Uterus (tissue), 4 donors: Measurements from ENCODE around the gene TGM2. TPM values are rescaled to one million over a fixed set of nuclear protein-coding genes. Genes with fewer than 3 reads are reported as not detected.

Experiments
- DNase-seq, 2 donors: peaks; one replicate each; pipeline ENCODE4 v3.0.0-alpha.2; 2019 to 2020
- H3K27ac ChIP-seq, 2 donors: fragments of 200-600 bp; sonication (generic); 1 replicate in 1 of 2; 2 replicates in 1 of 2; pipeline ENCODE4 v1.5.1; 2016 to 2018
- H3K27me3 ChIP-seq, 2 donors: fragments of 200-600 bp; sonication (generic); one replicate each; pipeline ENCODE4 v1.5.1; 2018 to 2019; ENCODE audit warnings: control low read depth in 1 of 2
- H3K36me3 ChIP-seq, 2 donors: fragments of 200-600 bp; sonication (generic); one replicate each; pipeline ENCODE4 v1.5.1; 2019; ENCODE audit warnings: control low read depth in 1 of 2
- H3K4me1 ChIP-seq, 2 donors: fragments of 200-600 bp; sonication (generic); one replicate each; pipeline ENCODE4 v1.5.1; 2018 to 2019; ENCODE audit warnings: control low read depth in 1 of 2
- H3K4me3 ChIP-seq, 2 donors: fragments of 200-600 bp; sonication (generic); 1 replicate in 1 of 2; 2 replicates in 1 of 2; pipeline ENCODE4 v1.5.1; 2018 to 2019; ENCODE audit warnings: mild to moderate bottlenecking in 1 of 2
- H3K9me3 ChIP-seq, 2 donors: fragments of 200-600 bp; sonication (generic); one replicate each; pipeline ENCODE4 v1.5.1; 2019; ENCODE audit warnings: control low read depth in 1 of 2
- POLR2A ChIP-seq, 2 donors: fragments of 450-650 bp; IDR thresholded peaks; one replicate each; pipeline ENCODE4 v1.6.1; 2016; ENCODE audit warnings: antibody characterized with exemption in 2 of 2, mild to moderate bottlenecking in 1 of 2, moderate library complexity in 1 of 2
- intact Hi-C: fragments of 100-400 bp; cut with DNase I; formaldehyde crosslinking; loops from one replicate; pipeline ENCODE4 v1.15.1; 2023; ENCODE audit warnings: low total_unique reads
- total RNA-seq, 4 donors: library from RNA; depleted of rRNA in 3 of 4; stranded (reverse); fragments of >200 nt in 3 of 4; gene quantifications; one replicate each; pipeline versions ENCODE4 v1.1.0 to v1.2.4, GENCODE V29; 2014 to 2023
- TF ChIP-seq, protein P1 (sequence below), 4 experiments: fragments of 200-600 bp in 2 of 4; fragments of 450-650 bp in 2 of 4; sonication (generic) in 2 of 4; IDR thresholded peaks; one replicate each; pipeline ENCODE4 v1.5.1; 2016 to 2019; ENCODE audit warnings: antibody characterized with exemption in 4 of 4, mild to moderate bottlenecking in 2 of 4, moderate library complexity in 1 of 4
- donor health status: DM: yes; HTN: yes; CAD: no.

Gene TGM2
- total RNA-seq, 4 donors from 2014 or later: 136 to 639 (median 209) TPM

- Histone ChIP-seq H3K9me3 (no peaks in the 10 kb centered on the region), H3K36me3 (no peaks in the 10 kb centered on the region), H3K4me1 (no peaks in the 10 kb centered on the region), H3K4me3 (no peak overlapping the region), H3K27me3 (no peaks in the 10 kb centered on the region), H3K27ac (no peak overlapping the region)
- TF ChIP-seq POLR2A (IDR thresholded peaks at IDR 0.05): no peak
- TF ChIP-seq, protein P1, sequence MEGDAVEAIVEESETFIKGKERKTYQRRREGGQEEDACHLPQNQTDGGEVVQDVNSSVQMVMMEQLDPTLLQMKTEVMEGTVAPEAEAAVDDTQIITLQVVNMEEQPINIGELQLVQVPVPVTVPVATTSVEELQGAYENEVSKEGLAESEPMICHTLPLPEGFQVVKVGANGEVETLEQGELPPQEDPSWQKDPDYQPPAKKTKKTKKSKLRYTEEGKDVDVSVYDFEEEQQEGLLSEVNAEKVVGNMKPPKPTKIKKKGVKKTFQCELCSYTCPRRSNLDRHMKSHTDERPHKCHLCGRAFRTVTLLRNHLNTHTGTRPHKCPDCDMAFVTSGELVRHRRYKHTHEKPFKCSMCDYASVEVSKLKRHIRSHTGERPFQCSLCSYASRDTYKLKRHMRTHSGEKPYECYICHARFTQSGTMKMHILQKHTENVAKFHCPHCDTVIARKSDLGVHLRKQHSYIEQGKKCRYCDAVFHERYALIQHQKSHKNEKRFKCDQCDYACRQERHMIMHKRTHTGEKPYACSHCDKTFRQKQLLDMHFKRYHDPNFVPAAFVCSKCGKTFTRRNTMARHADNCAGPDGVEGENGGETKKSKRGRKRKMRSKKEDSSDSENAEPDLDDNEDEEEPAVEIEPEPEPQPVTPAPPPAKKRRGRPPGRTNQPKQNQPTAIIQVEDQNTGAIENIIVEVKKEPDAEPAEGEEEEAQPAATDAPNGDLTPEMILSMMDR (IDR thresholded peaks at IDR 0.05): no peak
- DNase-seq: peak; percentile 49 to 58
- intact Hi-C loops: no loop called here
Measured at GRCh38 chr20:38196592-38196991, 31.5 kb upstream of the TGM2 start.

- Histone ChIP-seq H3K27ac (no peak overlapping the region), H3K27me3 (no peaks in the 10 kb centered on the region), H3K4me1 (no peaks in the 10 kb centered on the region), H3K36me3 (no peaks in the 10 kb centered on the region), H3K4me3 (no peak overlapping the region), H3K9me3 (no peaks in the 10 kb centered on the region)
- intact Hi-C loops: no loop called here
- no peak for DNase-seq
- TF ChIP-seq, protein P1 (IDR thresholded peaks at IDR 0.05): no peak
- TF ChIP-seq POLR2A (IDR thresholded peaks at IDR 0.05): no peak
Measured at GRCh38 chr20:38196076-38196475, 31.0 kb upstream of the TGM2 start.

- Histone ChIP-seq H3K27me3 (no peaks in the 10 kb centered on the region), H3K4me1 (peaks cover 0 to 4% of the 10 kb centered on the region in 2 donors), H3K4me3 (no peak overlapping the region), H3K27ac (no peak overlapping the region), H3K9me3 (no peaks in the 10 kb centered on the region), H3K36me3 (no peaks in the 10 kb centered on the region)
- no peak for TF ChIP-seq POLR2A (IDR thresholded peaks at IDR 0.05)
- TF ChIP-seq, protein P1 (IDR thresholded peaks at IDR 0.05): no peak
- intact Hi-C loops: no loop called here
- DNase-seq: no peak
Measured at GRCh38 chr20:38195521-38195920, 30.5 kb upstream of the TGM2 start.

- Histone ChIP-seq H3K4me3 (no peak overlapping the region), H3K9me3 (no peaks in the 10 kb centered on the region), H3K27me3 (no peaks in the 10 kb centered on the region), H3K36me3 (no peaks in the 10 kb centered on the region), H3K4me1 (peaks cover 0 to 6% of the 10 kb centered on the region in 2 donors), H3K27ac (no peak overlapping the region)
- no peak for DNase-seq
- intact Hi-C loops: no loop called here
- TF ChIP-seq, protein P1 (IDR thresholded peaks at IDR 0.05): no peak
- TF ChIP-seq POLR2A (IDR thresholded peaks at IDR 0.05): no peak
Measured at GRCh38 chr20:38194971-38195504, 30.0 kb upstream of the TGM2 start.

GRCh38 chr20:38193586-38194105 lies 28.6 kb upstream of the TGM2 start:
- intact Hi-C loops: no loop called here
- no peaks in the 10 kb centered on the region for H3K27me3 ChIP-seq
- TF ChIP-seq POLR2A (IDR thresholded peaks at IDR 0.05): no peak
- TF ChIP-seq, protein P1 (IDR thresholded peaks at IDR 0.05): no peak
- peaks cover 0 to 6% of the 10 kb centered on the region in 2 donors for H3K4me1 ChIP-seq
- H3K9me3 ChIP-seq: no peaks in the 10 kb centered on the region
- no peak overlapping the region for H3K27ac ChIP-seq
- no peaks in the 10 kb centered on the region for H3K36me3 ChIP-seq
- DNase-seq: no peak
- H3K4me3 ChIP-seq: no peak overlapping the region
